ENCODE results near the gene MOCS3.

The MOCS3 gene

GRCh38 chr20:50982363-50982762, 23.7 kb downstream of the MOCS3 start:
- no peak for FAIRE-seq

- FAIRE-seq: no peak
Observed at GRCh38 chr20:50983321-50983720, 24.7 kb downstream of the MOCS3 start.

GRCh38 chr20:50987493-50988210, 29.0 kb downstream of the MOCS3 start:
- FAIRE-seq: peak; percentile 70

- no peak for FAIRE-seq
Observed at GRCh38 chr20:50991076-50991475, 32.5 kb downstream of the MOCS3 start.

DNA sequence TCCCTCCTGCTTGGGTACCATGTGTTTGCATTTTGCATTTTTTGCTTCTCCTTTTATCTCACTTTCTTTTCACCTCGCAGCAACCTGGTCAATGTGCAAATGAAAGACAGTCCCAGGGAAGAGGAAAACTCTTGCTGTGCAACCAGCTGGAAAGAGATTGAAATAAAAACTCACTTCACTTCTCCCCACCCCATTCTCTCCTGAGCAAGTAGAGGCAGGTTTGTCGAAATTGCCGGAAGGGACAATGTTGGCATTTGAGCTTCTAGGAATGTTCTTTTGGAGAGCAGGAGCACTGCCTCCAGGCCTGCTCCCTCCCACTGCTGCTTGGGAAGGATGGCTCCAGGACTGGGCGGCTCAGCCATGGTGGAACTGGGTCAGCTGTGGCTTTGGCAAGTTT, 33.7 kb downstream of the MOCS3 start:
- no peak for FAIRE-seq

- FAIRE-seq: peak; percentile 92
Observed at GRCh38 chr20:50992733-50993457, 34.3 kb downstream of the MOCS3 start.

- FAIRE-seq: no peak
Observed at GRCh38 chr20:50993876-50994275, 35.3 kb downstream of the MOCS3 start.

- FAIRE-seq: no peak
Observed at GRCh38 chr20:50995506-50995905, 36.9 kb downstream of the MOCS3 start.

- no peak for FAIRE-seq
Observed at GRCh38 chr20:50996901-50997865, 38.6 kb downstream of the MOCS3 start.

- no peak for FAIRE-seq
Observed at GRCh38 chr20:50999355-50999754, 40.7 kb downstream of the MOCS3 start.

DNA sequence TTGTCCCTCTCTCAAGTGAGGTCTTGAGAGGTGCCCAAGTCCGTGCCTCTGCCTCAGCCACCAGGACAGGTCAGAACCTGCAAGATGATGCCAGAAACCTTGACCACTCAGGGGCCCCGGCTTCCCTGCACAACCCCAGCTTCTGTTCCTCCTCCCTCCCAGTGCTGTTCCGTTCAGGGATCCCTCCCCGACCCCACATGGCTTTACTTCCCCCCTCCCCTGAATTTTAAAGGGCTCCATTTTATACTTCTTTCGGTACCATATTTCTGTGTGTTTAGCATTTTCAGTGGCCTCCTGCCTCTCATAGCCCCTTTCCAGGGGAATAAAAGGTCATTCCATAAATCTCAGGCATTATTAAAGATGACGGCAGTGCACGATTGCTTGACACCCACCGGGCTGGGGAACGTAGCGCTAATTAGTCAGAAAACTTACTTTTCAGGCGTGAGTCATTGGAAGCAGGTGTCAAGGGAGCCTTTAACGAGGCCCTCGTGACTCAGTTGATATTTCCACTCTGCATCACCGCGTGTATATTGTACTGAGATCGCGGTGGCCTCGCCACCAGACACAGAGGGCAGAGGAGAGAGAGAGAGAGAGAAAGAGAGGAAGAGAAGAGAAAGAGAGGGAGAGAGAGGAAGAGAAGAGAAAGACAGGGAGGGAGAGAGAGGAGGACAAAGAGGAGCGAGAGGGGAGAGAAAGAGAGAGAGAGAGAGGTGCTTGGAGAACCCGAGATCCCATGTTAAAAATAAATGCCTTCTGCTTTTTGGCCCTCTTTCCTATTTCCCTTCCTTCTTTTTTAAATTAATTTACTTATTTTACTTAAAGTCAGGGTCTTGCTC, 43.0 kb downstream of the MOCS3 start:
- FAIRE-seq: no peak

- no peak for FAIRE-seq
Observed at GRCh38 chr20:51002633-51003032, 44.0 kb downstream of the MOCS3 start.

DNA sequence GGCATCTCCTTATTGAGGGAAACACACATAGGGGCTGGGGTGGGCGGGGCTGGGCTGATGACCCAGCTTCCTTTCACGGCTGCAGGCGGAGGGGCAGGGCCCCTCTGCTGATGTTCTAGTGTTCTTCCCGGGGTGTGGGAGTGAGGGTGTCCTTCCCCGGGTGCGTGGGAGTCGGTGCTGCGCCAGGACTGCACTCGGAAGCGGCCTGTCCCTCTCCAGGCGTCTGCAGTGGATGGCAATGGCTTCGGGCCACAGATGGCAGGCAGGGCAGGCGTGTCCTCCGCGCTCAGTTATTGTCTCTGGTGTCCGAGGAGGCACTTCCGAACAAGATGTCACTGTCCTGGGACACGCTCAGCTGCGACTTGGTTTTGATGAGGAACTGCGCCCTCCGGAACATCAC, 45.1 kb downstream of the MOCS3 start:
- no peak for FAIRE-seq

GRCh38 chr20:51004305-51004727, 45.7 kb downstream of the MOCS3 start:
- FAIRE-seq: no peak

DNA sequence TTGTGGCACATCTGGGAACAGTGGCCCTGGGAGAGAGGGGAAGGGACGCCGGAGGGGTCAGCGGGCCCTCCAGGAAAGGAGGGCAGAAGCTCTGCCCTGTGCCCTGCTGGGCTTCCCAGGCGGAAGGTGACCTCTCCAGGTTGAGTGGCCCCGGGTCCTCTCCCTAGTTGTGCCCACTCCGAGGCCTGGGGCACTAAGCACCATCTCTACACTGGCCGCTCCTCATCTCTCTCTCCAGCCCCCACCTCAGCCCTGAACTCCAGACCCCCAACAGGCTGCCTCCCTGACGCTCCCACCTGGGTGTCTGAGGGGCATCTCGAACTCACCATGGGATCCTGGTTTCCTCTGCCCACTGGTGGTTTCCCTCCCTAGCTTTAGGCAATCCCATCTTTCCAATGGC, 46.2 kb downstream of the MOCS3 start:
- no peak for FAIRE-seq

- no peak for FAIRE-seq
Observed at GRCh38 chr20:51005214-51005613, 46.6 kb downstream of the MOCS3 start.

GRCh38 chr20:51008718-51009117, 50.1 kb downstream of the MOCS3 start:
- FAIRE-seq: no peak

GRCh38 chr20:51009303-51010042, 50.9 kb downstream of the MOCS3 start:
- FAIRE-seq: no peak

GRCh38 chr20:51010043-51010365, 51.4 kb downstream of the MOCS3 start:
- no peak for FAIRE-seq

DNA sequence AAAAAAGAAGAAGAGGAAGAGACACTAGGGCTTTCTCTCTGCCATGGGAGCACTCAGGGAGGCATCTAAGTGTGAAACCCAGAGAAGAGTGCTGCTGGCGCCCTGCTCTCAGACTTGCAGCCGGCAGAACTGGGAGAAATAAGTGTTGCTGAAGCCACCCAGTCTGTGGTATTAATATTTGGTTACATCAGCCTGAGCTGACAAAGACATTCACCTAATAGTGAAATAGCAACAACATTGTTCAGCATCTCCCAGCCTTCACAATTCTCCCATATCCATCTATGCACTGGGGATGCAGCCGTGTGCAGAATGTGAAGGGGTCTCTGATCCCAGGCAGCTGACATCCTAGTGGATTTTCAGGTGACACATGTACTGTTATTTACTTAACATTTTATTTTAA, 52.3 kb downstream of the MOCS3 start:
- FAIRE-seq: no peak

GRCh38 chr20:51011479-51011878, 52.9 kb downstream of the MOCS3 start:
- FAIRE-seq: no peak

GRCh38 chr20:51012357-51012756, 53.7 kb downstream of the MOCS3 start:
- no peak for FAIRE-seq
